ENCODE data around the gene VPS9D1.

DNA sequence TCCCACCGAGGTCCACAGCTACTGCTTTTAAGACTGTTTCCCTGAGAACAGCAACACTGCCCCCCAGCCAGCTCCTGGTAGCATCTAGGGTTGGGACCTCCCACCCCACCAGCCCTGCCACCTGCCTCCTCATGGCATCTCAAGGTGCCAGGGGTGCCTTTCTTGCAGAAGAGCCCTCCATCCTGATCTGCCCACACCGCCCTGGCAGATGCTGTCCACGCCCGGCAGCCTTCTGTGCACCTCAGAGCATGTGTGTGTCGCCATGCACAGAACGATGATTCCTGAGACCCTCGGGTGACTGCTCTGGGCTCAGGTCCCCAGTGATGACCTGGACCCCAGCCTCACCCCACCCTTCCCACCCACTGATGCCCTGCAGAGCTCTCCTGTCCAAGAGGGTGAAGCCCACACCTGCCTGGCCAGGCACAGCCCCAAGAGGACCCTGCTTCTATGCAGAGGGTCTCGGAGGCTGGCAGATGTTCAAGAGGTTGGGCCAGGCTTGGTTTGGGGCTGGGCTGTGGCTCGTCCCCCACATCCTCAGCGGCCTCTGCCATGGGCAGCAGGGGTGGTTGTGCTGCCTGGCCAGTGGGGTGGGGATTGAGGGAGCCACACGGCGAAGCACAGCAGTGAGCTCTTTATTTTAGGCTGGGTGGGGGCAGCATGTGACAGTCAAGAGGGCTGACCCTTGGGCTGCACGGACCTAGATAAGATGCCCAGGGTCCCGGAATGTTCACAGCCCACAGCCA, 14.0 kb downstream of the VPS9D1 start:
- no peak for TF ChIP-seq ZNF274 (IDR thresholded peaks at IDR 0.05; ENCODE audit: low read depth, low read length)
- TF ChIP-seq YY1 (IDR thresholded peaks at IDR 0.05; ENCODE audit: insufficient read depth, insufficient read length): no peak

Measured in NT2/D1 (cell line).